H1 (cell line): ENCODE data around the gene MAN1C1.

ENCODE experiments used
- POLR2AphosphoS5 ChIP-seq: IDR thresholded peaks from 2 replicates; pipeline ENCODE4 v1.6.1; 2011; ENCODE audit warnings: low read depth, low read length
- RFX5 ChIP-seq: IDR thresholded peaks from 2 replicates; pipeline ENCODE4 v1.6.1; 2011; ENCODE audit warnings: low read depth, low read length, improper control_type of control experiment, borderline replicate concordance
- TF ChIP-seq, protein P1 (sequence below), 3 experiments: IDR thresholded peaks; 1 replicate in 2 of 3; 2 replicates in 1 of 3; pipeline versions ENCODE4 v1.5.1 to v1.6.1; 2011; ENCODE audit warnings: low read length in 3 of 3, mild to moderate bottlenecking in 3 of 3, inconsistent platforms in 2 of 3, low read depth in 1 of 3, moderate library complexity in 1 of 3; ENCODE audit not compliant: insufficient read depth in 1 of 3; ENCODE audit errors: control extremely low read depth in 1 of 3
- TF ChIP-seq, protein P2 (sequence below): IDR thresholded peaks from 2 replicates; pipeline ENCODE4 v1.6.1; 2012; ENCODE audit warnings: low read length, inconsistent platforms

DNA sequence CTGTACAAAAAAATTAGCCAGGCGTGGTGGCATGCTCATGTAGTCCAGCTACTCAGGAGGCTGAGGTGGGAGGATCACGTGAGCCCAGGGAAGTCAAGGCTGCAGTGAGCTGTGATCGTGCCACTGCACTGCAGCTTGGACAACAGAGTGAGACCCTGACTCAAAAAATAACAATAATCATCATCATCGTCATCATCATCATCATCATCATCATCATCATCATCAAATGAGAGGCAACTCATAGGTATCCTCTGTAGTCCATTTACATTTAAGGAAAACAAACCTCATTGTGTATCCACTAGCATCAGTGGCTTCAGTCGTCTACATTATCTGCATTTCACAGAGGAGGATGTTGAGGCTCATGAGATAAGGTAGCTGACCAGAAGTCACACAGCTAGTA lies 114.6 kb downstream of the MAN1C1 start:
- TF ChIP-seq, protein P1, sequence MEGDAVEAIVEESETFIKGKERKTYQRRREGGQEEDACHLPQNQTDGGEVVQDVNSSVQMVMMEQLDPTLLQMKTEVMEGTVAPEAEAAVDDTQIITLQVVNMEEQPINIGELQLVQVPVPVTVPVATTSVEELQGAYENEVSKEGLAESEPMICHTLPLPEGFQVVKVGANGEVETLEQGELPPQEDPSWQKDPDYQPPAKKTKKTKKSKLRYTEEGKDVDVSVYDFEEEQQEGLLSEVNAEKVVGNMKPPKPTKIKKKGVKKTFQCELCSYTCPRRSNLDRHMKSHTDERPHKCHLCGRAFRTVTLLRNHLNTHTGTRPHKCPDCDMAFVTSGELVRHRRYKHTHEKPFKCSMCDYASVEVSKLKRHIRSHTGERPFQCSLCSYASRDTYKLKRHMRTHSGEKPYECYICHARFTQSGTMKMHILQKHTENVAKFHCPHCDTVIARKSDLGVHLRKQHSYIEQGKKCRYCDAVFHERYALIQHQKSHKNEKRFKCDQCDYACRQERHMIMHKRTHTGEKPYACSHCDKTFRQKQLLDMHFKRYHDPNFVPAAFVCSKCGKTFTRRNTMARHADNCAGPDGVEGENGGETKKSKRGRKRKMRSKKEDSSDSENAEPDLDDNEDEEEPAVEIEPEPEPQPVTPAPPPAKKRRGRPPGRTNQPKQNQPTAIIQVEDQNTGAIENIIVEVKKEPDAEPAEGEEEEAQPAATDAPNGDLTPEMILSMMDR (IDR thresholded peaks at IDR 0.05; ENCODE audit: control extremely low read depth in 1 of 3, insufficient read depth in 1 of 3, low read depth in 1 of 3, low read length in 3 of 3) = no peak
- TF ChIP-seq, protein P2, sequence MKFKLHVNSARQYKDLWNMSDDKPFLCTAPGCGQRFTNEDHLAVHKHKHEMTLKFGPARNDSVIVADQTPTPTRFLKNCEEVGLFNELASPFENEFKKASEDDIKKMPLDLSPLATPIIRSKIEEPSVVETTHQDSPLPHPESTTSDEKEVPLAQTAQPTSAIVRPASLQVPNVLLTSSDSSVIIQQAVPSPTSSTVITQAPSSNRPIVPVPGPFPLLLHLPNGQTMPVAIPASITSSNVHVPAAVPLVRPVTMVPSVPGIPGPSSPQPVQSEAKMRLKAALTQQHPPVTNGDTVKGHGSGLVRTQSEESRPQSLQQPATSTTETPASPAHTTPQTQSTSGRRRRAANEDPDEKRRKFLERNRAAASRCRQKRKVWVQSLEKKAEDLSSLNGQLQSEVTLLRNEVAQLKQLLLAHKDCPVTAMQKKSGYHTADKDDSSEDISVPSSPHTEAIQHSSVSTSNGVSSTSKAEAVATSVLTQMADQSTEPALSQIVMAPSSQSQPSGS = no peak
- TF ChIP-seq POLR2AphosphoS5 (no peak), RFX5 (no peak)
